Measurements from ENCODE around the gene RHOJ. TPM values are rescaled to one million over a fixed set of nuclear protein-coding genes. Genes with fewer than 3 reads are reported as not detected.

The RHOJ gene
- total and polyA plus RNA-seq, 2 of the 8 experiments (the other 6 are each of a cell fraction or from before 2014, with no cell fraction given) = 0.11 TPM; not detected in 1

DNA sequence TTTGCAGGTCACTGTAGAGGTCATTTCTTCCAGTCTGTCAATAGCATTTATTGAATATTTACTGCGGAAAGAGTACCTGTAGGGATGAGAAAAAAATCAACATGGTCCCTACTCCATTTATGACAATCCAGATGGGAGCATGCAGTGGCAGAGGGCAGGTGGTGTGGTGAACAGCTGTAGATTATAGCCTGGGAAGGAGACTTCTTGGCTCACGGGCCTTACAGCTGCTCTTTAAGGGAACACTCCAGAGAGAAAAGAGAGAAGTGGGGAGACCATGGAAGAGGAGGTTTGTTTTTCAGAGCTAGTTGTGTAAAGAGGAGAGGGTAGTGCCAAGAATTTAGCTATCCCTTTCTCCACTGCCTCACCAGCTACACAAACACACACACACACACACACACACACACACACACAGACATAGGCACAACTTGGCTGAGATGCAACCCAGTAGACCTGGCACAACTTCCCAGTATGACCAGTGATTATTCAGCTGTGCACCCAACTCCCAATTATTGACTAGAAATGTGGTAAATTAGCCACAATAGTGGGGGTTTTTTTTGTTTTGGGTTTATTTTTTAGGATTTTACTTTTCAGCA, 73.4 kb downstream of the RHOJ start (continued):
- TF ChIP-seq, protein P1, sequence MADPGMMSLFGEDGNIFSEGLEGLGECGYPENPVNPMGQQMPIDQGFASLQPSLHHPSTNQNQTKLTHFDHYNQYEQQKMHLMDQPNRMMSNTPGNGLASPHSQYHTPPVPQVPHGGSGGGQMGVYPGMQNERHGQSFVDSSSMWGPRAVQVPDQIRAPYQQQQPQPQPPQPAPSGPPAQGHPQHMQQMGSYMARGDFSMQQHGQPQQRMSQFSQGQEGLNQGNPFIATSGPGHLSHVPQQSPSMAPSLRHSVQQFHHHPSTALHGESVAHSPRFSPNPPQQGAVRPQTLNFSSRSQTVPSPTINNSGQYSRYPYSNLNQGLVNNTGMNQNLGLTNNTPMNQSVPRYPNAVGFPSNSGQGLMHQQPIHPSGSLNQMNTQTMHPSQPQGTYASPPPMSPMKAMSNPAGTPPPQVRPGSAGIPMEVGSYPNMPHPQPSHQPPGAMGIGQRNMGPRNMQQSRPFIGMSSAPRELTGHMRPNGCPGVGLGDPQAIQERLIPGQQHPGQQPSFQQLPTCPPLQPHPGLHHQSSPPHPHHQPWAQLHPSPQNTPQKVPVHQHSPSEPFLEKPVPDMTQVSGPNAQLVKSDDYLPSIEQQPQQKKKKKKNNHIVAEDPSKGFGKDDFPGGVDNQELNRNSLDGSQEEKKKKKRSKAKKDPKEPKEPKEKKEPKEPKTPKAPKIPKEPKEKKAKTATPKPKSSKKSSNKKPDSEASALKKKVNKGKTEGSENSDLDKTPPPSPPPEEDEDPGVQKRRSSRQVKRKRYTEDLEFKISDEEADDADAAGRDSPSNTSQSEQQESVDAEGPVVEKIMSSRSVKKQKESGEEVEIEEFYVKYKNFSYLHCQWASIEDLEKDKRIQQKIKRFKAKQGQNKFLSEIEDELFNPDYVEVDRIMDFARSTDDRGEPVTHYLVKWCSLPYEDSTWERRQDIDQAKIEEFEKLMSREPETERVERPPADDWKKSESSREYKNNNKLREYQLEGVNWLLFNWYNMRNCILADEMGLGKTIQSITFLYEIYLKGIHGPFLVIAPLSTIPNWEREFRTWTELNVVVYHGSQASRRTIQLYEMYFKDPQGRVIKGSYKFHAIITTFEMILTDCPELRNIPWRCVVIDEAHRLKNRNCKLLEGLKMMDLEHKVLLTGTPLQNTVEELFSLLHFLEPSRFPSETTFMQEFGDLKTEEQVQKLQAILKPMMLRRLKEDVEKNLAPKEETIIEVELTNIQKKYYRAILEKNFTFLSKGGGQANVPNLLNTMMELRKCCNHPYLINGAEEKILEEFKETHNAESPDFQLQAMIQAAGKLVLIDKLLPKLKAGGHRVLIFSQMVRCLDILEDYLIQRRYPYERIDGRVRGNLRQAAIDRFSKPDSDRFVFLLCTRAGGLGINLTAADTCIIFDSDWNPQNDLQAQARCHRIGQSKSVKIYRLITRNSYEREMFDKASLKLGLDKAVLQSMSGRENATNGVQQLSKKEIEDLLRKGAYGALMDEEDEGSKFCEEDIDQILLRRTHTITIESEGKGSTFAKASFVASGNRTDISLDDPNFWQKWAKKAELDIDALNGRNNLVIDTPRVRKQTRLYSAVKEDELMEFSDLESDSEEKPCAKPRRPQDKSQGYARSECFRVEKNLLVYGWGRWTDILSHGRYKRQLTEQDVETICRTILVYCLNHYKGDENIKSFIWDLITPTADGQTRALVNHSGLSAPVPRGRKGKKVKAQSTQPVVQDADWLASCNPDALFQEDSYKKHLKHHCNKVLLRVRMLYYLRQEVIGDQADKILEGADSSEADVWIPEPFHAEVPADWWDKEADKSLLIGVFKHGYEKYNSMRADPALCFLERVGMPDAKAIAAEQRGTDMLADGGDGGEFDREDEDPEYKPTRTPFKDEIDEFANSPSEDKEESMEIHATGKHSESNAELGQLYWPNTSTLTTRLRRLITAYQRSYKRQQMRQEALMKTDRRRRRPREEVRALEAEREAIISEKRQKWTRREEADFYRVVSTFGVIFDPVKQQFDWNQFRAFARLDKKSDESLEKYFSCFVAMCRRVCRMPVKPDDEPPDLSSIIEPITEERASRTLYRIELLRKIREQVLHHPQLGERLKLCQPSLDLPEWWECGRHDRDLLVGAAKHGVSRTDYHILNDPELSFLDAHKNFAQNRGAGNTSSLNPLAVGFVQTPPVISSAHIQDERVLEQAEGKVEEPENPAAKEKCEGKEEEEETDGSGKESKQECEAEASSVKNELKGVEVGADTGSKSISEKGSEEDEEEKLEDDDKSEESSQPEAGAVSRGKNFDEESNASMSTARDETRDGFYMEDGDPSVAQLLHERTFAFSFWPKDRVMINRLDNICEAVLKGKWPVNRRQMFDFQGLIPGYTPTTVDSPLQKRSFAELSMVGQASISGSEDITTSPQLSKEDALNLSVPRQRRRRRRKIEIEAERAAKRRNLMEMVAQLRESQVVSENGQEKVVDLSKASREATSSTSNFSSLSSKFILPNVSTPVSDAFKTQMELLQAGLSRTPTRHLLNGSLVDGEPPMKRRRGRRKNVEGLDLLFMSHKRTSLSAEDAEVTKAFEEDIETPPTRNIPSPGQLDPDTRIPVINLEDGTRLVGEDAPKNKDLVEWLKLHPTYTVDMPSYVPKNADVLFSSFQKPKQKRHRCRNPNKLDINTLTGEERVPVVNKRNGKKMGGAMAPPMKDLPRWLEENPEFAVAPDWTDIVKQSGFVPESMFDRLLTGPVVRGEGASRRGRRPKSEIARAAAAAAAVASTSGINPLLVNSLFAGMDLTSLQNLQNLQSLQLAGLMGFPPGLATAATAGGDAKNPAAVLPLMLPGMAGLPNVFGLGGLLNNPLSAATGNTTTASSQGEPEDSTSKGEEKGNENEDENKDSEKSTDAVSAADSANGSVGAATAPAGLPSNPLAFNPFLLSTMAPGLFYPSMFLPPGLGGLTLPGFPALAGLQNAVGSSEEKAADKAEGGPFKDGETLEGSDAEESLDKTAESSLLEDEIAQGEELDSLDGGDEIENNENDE (IDR thresholded peaks at IDR 0.05; ENCODE audit: insufficient replicate concordance, low read length) = no peak
- TF ChIP-seq BCL11A (IDR thresholded peaks at IDR 0.05; ENCODE audit: low read depth in 2 of 2, low read length in 2 of 2) = no peak
- TF ChIP-seq BRCA1 (IDR thresholded peaks at IDR 0.05; ENCODE audit: low read depth, low read length) = no peak
- no peak for TF ChIP-seq ASH2L (IDR thresholded peaks at IDR 0.05; ENCODE audit: low read length)
- TF ChIP-seq CREB1 (IDR thresholded peaks at IDR 0.05) = no peak
- TF ChIP-seq CBX8 (IDR thresholded peaks at IDR 0.05; ENCODE audit: borderline replicate concordance, low read depth, low read length) = no peak
- TF ChIP-seq SRF (IDR thresholded peaks at IDR 0.05; ENCODE audit: low read depth, low read length) = no peak
- no peak for TF ChIP-seq SAP30 (IDR thresholded peaks at IDR 0.05; ENCODE audit: insufficient read depth, insufficient replicate concordance, low read length)
- TF ChIP-seq, protein P2, sequence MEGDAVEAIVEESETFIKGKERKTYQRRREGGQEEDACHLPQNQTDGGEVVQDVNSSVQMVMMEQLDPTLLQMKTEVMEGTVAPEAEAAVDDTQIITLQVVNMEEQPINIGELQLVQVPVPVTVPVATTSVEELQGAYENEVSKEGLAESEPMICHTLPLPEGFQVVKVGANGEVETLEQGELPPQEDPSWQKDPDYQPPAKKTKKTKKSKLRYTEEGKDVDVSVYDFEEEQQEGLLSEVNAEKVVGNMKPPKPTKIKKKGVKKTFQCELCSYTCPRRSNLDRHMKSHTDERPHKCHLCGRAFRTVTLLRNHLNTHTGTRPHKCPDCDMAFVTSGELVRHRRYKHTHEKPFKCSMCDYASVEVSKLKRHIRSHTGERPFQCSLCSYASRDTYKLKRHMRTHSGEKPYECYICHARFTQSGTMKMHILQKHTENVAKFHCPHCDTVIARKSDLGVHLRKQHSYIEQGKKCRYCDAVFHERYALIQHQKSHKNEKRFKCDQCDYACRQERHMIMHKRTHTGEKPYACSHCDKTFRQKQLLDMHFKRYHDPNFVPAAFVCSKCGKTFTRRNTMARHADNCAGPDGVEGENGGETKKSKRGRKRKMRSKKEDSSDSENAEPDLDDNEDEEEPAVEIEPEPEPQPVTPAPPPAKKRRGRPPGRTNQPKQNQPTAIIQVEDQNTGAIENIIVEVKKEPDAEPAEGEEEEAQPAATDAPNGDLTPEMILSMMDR (IDR thresholded peaks at IDR 0.05; ENCODE audit: control extremely low read depth in 1 of 3, insufficient read depth in 1 of 3, low read depth in 1 of 3, low read length in 3 of 3) = no peak

Measured in H1 (cell line).